ENCODE measurements around the gene PPP3CA.

DNA sequence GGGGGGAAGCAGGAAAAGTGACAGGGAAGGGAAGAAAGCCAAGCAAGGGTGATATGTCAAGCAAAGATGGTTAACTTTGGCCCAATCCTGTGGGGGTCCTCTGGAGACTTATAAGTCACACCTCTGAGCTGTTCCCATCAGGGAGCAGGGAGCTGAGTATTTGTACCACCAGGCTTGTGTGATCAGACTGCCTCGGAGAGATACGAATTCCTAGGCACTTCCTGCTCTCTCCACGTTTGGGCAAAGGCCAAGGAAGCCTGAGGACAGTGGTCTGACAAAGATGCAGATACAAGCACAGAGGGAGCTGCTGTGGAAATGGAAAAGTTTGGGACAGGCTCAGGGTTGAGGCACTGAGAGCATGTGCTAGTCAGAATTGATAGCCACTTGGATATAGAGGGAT, 10.4 kb upstream of the PPP3CA start:
- TF ChIP-seq, protein P1, sequence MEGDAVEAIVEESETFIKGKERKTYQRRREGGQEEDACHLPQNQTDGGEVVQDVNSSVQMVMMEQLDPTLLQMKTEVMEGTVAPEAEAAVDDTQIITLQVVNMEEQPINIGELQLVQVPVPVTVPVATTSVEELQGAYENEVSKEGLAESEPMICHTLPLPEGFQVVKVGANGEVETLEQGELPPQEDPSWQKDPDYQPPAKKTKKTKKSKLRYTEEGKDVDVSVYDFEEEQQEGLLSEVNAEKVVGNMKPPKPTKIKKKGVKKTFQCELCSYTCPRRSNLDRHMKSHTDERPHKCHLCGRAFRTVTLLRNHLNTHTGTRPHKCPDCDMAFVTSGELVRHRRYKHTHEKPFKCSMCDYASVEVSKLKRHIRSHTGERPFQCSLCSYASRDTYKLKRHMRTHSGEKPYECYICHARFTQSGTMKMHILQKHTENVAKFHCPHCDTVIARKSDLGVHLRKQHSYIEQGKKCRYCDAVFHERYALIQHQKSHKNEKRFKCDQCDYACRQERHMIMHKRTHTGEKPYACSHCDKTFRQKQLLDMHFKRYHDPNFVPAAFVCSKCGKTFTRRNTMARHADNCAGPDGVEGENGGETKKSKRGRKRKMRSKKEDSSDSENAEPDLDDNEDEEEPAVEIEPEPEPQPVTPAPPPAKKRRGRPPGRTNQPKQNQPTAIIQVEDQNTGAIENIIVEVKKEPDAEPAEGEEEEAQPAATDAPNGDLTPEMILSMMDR (IDR thresholded peaks at IDR 0.05) = no peak
- no peak for TF ChIP-seq POLR2A (IDR thresholded peaks at IDR 0.05)

All from Peyer's patch (tissue), 4 donors.